ENCODE data around the gene CASZ1.
A peak's percentile ranks its signal among the peaks of the same experiment; 100 is the strongest.

The CASZ1 gene

GRCh38 chr1:10806966-10807365 lies 10.5 kb upstream of the CASZ1 start:
- no peaks in the 10 kb centered on the region for H3K27me3 ChIP-seq (ENCODE audit: control insufficient read depth, insufficient read depth, low read length)
- no peak overlapping the region for H3K4me3 ChIP-seq (ENCODE audit: low read length)
- no peaks in the 10 kb centered on the region for H3K36me3 ChIP-seq (ENCODE audit: control insufficient read depth, insufficient read depth, low read length)
- no peaks in the 10 kb centered on the region for H3K9me3 ChIP-seq (ENCODE audit: control insufficient read depth, low read length)
- no peak overlapping the region for H3K9ac ChIP-seq (ENCODE audit: low read length)
- H3K4me1 ChIP-seq (ENCODE audit: control insufficient read depth, insufficient read depth, low read length): peaks cover 27% of the 10 kb centered on the region

- H3K4me1 ChIP-seq (ENCODE audit: control insufficient read depth, insufficient read depth, low read length): peaks cover 27% of the 10 kb centered on the region
- no peaks in the 10 kb centered on the region for H3K9me3 ChIP-seq (ENCODE audit: control insufficient read depth, low read length)
- no peaks in the 10 kb centered on the region for H3K27me3 ChIP-seq (ENCODE audit: control insufficient read depth, insufficient read depth, low read length)
- H3K4me3 ChIP-seq (ENCODE audit: low read length): peak overlapping the region; percentile 6
- H3K9ac ChIP-seq (ENCODE audit: low read length): peak overlapping the region; percentile 76
- no peaks in the 10 kb centered on the region for H3K36me3 ChIP-seq (ENCODE audit: control insufficient read depth, insufficient read depth, low read length)
Observed at GRCh38 chr1:10803971-10804820, 7.8 kb upstream of the CASZ1 start.

GRCh38 chr1:10802944-10803715 lies 6.7 kb upstream of the CASZ1 start:
- H3K4me1 ChIP-seq (ENCODE audit: control insufficient read depth, insufficient read depth, low read length): peaks cover 27% of the 10 kb centered on the region
- H3K9me3 ChIP-seq (ENCODE audit: control insufficient read depth, low read length): no peaks in the 10 kb centered on the region
- peak overlapping the region; percentile 76 for H3K9ac ChIP-seq (ENCODE audit: low read length)
- H3K4me3 ChIP-seq (ENCODE audit: low read length): no peak overlapping the region
- no peaks in the 10 kb centered on the region for H3K36me3 ChIP-seq (ENCODE audit: control insufficient read depth, insufficient read depth, low read length)
- H3K27me3 ChIP-seq (ENCODE audit: control insufficient read depth, insufficient read depth, low read length): no peaks in the 10 kb centered on the region

- H3K27me3 ChIP-seq (ENCODE audit: control insufficient read depth, insufficient read depth, low read length): no peaks in the 10 kb centered on the region
- H3K9me3 ChIP-seq (ENCODE audit: control insufficient read depth, low read length): no peaks in the 10 kb centered on the region
- H3K9ac ChIP-seq (ENCODE audit: low read length): no peak overlapping the region
- H3K4me1 ChIP-seq (ENCODE audit: control insufficient read depth, insufficient read depth, low read length): peaks cover 34% of the 10 kb centered on the region
- no peaks in the 10 kb centered on the region for H3K36me3 ChIP-seq (ENCODE audit: control insufficient read depth, insufficient read depth, low read length)
- H3K4me3 ChIP-seq (ENCODE audit: low read length): no peak overlapping the region
Observed at GRCh38 chr1:10800778-10801177, 4.3 kb upstream of the CASZ1 start.

GRCh38 chr1:10799726-10800125 lies 3.3 kb upstream of the CASZ1 start:
- Histone ChIP-seq H3K27me3 (ENCODE audit: control insufficient read depth, insufficient read depth, low read length) (no peaks in the 10 kb centered on the region), H3K4me3 (ENCODE audit: low read length) (no peak overlapping the region), H3K9me3 (ENCODE audit: control insufficient read depth, low read length) (no peaks in the 10 kb centered on the region), H3K9ac (ENCODE audit: low read length) (no peak overlapping the region), H3K36me3 (ENCODE audit: control insufficient read depth, insufficient read depth, low read length) (no peaks in the 10 kb centered on the region), H3K4me1 (ENCODE audit: control insufficient read depth, insufficient read depth, low read length) (peaks cover 27% of the 10 kb centered on the region)

GRCh38 chr1:10795276-10796021 lies 997 bp downstream of the CASZ1 start:
- Histone ChIP-seq H3K27me3 (ENCODE audit: control insufficient read depth, insufficient read depth, low read length) (no peaks in the 10 kb centered on the region), H3K9ac (ENCODE audit: low read length) (peak overlapping the region; percentile 94), H3K9me3 (ENCODE audit: control insufficient read depth, low read length) (no peaks in the 10 kb centered on the region), H3K36me3 (ENCODE audit: control insufficient read depth, insufficient read depth, low read length) (no peaks in the 10 kb centered on the region), H3K4me3 (ENCODE audit: low read length) (peak overlapping the region; percentile 74), H3K4me1 (ENCODE audit: control insufficient read depth, insufficient read depth, low read length) (peaks cover 23% of the 10 kb centered on the region)

- peaks cover 30% of the 10 kb centered on the region for H3K4me1 ChIP-seq (ENCODE audit: control insufficient read depth, insufficient read depth, low read length)
- no peaks in the 10 kb centered on the region for H3K27me3 ChIP-seq (ENCODE audit: control insufficient read depth, insufficient read depth, low read length)
- H3K4me3 ChIP-seq (ENCODE audit: low read length): peak overlapping the region; percentile 74
- no peaks in the 10 kb centered on the region for H3K9me3 ChIP-seq (ENCODE audit: control insufficient read depth, low read length)
- peak overlapping the region; percentile 94 for H3K9ac ChIP-seq (ENCODE audit: low read length)
- H3K36me3 ChIP-seq (ENCODE audit: control insufficient read depth, insufficient read depth, low read length): no peaks in the 10 kb centered on the region
Observed at GRCh38 chr1:10794724-10795275, 1.6 kb downstream of the CASZ1 start.

- H3K9ac ChIP-seq (ENCODE audit: low read length): peak overlapping the region; percentile 94
- peak overlapping the region; percentile 71 for H3K4me3 ChIP-seq (ENCODE audit: low read length)
- no peaks in the 10 kb centered on the region for H3K27me3 ChIP-seq (ENCODE audit: control insufficient read depth, insufficient read depth, low read length)
- no peaks in the 10 kb centered on the region for H3K36me3 ChIP-seq (ENCODE audit: control insufficient read depth, insufficient read depth, low read length)
- H3K9me3 ChIP-seq (ENCODE audit: control insufficient read depth, low read length): no peaks in the 10 kb centered on the region
- H3K4me1 ChIP-seq (ENCODE audit: control insufficient read depth, insufficient read depth, low read length): peaks cover 42% of the 10 kb centered on the region
Observed at GRCh38 chr1:10793129-10793651, 3.3 kb downstream of the CASZ1 start.

GRCh38 chr1:10791105-10791951 lies 5.1 kb downstream of the CASZ1 start:
- Histone ChIP-seq H3K4me3 (ENCODE audit: low read length) (no peak overlapping the region), H3K4me1 (ENCODE audit: control insufficient read depth, insufficient read depth, low read length) (peaks cover 45% of the 10 kb centered on the region), H3K9me3 (ENCODE audit: control insufficient read depth, low read length) (no peaks in the 10 kb centered on the region), H3K9ac (ENCODE audit: low read length) (peak overlapping the region; percentile 54), H3K27me3 (ENCODE audit: control insufficient read depth, insufficient read depth, low read length) (no peaks in the 10 kb centered on the region), H3K36me3 (ENCODE audit: control insufficient read depth, insufficient read depth, low read length) (no peaks in the 10 kb centered on the region)

GRCh38 chr1:10789803-10790702 lies 6.4 kb downstream of the CASZ1 start:
- Histone ChIP-seq H3K9ac (ENCODE audit: low read length) (peak overlapping the region; percentile 54), H3K4me1 (ENCODE audit: control insufficient read depth, insufficient read depth, low read length) (peaks cover 57% of the 10 kb centered on the region), H3K36me3 (ENCODE audit: control insufficient read depth, insufficient read depth, low read length) (no peaks in the 10 kb centered on the region), H3K9me3 (ENCODE audit: control insufficient read depth, low read length) (no peaks in the 10 kb centered on the region), H3K27me3 (ENCODE audit: control insufficient read depth, insufficient read depth, low read length) (no peaks in the 10 kb centered on the region), H3K4me3 (ENCODE audit: low read length) (no peak overlapping the region)
